K562 (cell line): ENCODE measurements around the gene CHI3L1.

Experiments
- ARHGAP35 ChIP-seq: fragments of 450-650 bp; IDR thresholded peaks from 2 replicates; pipeline ENCODE4 v1.6.1; 2018; ENCODE audit not compliant: partially characterized antibody
- SMARCC2 ChIP-seq: fragments of 450-650 bp; IDR thresholded peaks from 2 replicates; pipeline ENCODE4 v1.6.1; 2017; ENCODE audit warnings: antibody characterized with exemption, moderate library complexity, mild to moderate bottlenecking, low read depth
- ZNF780A ChIP-seq: fragments of 250-450 bp; sonication (Bioruptor Pico); IDR thresholded peaks from 2 replicates; pipeline ENCODE4 v1.5.0; 2021; ENCODE audit warnings: mild to moderate bottlenecking
- TF ChIP-seq, protein P1 (sequence below): fragments of 200-800 bp; sonication (Bioruptor generic); IDR thresholded peaks from 2 replicates; pipeline ENCODE4 v1.6.1; 2016; ENCODE audit warnings: missing genetic modification characterization, missing compliant biosample characterization

DNA sequence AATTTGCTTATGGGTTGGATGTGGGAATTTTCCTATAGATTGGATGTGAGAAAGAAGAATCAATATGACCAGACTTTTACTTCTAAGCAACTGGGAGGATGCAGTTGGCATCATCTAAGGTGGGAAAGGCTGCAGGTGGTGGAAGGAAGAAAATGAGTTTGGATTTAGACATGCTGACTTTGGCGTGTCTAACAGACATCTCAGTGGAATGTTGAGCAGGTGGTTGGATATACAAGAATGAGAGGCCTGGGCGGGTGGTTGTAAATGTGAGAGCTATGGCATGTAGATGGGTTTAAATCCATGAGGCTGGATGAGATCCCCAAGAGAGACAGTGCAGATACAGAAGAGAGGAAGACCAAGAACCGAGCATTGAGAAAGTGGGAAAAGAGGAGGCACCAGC lies 48.4 kb downstream of the CHI3L1 start:
- TF ChIP-seq, protein P1, sequence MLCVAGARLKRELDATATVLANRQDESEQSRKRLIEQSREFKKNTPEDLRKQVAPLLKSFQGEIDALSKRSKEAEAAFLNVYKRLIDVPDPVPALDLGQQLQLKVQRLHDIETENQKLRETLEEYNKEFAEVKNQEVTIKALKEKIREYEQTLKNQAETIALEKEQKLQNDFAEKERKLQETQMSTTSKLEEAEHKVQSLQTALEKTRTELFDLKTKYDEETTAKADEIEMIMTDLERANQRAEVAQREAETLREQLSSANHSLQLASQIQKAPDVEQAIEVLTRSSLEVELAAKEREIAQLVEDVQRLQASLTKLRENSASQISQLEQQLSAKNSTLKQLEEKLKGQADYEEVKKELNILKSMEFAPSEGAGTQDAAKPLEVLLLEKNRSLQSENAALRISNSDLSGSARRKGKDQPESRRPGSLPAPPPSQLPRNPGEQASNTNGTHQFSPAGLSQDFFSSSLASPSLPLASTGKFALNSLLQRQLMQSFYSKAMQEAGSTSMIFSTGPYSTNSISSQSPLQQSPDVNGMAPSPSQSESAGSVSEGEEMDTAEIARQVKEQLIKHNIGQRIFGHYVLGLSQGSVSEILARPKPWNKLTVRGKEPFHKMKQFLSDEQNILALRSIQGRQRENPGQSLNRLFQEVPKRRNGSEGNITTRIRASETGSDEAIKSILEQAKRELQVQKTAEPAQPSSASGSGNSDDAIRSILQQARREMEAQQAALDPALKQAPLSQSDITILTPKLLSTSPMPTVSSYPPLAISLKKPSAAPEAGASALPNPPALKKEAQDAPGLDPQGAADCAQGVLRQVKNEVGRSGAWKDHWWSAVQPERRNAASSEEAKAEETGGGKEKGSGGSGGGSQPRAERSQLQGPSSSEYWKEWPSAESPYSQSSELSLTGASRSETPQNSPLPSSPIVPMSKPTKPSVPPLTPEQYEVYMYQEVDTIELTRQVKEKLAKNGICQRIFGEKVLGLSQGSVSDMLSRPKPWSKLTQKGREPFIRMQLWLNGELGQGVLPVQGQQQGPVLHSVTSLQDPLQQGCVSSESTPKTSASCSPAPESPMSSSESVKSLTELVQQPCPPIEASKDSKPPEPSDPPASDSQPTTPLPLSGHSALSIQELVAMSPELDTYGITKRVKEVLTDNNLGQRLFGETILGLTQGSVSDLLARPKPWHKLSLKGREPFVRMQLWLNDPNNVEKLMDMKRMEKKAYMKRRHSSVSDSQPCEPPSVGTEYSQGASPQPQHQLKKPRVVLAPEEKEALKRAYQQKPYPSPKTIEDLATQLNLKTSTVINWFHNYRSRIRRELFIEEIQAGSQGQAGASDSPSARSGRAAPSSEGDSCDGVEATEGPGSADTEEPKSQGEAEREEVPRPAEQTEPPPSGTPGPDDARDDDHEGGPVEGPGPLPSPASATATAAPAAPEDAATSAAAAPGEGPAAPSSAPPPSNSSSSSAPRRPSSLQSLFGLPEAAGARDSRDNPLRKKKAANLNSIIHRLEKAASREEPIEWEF (CRISPR knock-in tag): no peak
- TF ChIP-seq ARHGAP35: no peak
- no peak for TF ChIP-seq SMARCC2
- no peak for TF ChIP-seq ZNF780A (CRISPR knock-in tag)
